ENCODE results near the gene APPL2.

The APPL2 gene

DNA sequence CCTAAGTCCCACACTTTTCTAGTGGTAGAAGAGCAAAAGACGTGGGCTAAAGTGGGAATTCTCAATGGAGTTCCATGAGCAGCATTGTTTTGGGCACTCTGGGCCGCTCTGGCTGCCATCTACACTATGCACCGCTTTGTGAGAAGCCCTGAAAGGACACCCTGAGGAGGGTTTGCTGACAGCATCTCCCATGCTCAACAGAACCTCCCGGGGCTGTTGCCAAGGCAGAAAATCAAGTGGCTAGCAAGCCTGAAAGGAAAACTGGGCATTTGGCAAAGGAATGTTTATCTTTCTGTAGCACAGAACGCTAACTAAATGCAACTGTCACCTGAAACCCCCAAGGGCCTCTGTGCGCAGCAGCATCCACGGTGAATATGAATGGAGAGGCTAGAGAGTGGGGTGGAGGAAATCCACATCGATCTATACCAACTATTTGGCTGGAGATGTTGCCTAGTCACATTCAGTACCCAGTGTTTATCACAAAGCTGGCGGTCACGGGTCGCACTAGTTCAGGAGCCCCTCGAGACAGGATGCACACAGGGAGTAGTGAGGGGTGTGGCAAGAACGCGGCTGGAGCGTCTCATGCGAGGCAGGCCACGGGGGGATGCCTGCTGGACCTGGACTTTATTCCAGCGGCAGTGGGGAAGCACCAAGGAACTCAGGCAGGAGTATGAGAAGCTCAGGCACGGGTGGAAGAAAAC, 14.2 kb downstream of the APPL2 start:
- TF ChIP-seq, protein P1, sequence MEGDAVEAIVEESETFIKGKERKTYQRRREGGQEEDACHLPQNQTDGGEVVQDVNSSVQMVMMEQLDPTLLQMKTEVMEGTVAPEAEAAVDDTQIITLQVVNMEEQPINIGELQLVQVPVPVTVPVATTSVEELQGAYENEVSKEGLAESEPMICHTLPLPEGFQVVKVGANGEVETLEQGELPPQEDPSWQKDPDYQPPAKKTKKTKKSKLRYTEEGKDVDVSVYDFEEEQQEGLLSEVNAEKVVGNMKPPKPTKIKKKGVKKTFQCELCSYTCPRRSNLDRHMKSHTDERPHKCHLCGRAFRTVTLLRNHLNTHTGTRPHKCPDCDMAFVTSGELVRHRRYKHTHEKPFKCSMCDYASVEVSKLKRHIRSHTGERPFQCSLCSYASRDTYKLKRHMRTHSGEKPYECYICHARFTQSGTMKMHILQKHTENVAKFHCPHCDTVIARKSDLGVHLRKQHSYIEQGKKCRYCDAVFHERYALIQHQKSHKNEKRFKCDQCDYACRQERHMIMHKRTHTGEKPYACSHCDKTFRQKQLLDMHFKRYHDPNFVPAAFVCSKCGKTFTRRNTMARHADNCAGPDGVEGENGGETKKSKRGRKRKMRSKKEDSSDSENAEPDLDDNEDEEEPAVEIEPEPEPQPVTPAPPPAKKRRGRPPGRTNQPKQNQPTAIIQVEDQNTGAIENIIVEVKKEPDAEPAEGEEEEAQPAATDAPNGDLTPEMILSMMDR (IDR thresholded peaks at IDR 0.05; ENCODE audit: low read length) = no peak
- no peak for TF ChIP-seq EZH2 (IDR thresholded peaks at IDR 0.05; ENCODE audit: borderline replicate concordance, low read length)
- Histone ChIP-seq H3K79me2 (ENCODE audit: insufficient read depth, low read length) (no peaks in the 10 kb centered on the region), H2AFZ (ENCODE audit: low read length) (no peak overlapping the region), H3K4me1 (ENCODE audit: insufficient read depth, low read length, severe bottlenecking) (no peaks in the 10 kb centered on the region), H3K27me3 (ENCODE audit: insufficient read depth, low read length) (no peaks in the 10 kb centered on the region), H3K9me3 (ENCODE audit: low read length) (no peaks in the 10 kb centered on the region), H3K36me3 (ENCODE audit: insufficient read depth, low read length) (no peaks in the 10 kb centered on the region), H3K27ac (ENCODE audit: low read depth, low read length, poor library complexity, severe bottlenecking) (no peak overlapping the region), H4K20me1 (ENCODE audit: insufficient read depth, low read length) (no peaks in the 10 kb centered on the region), H3K9ac (ENCODE audit: low read length) (no peak overlapping the region), H3K4me3 (ENCODE audit: low read depth, low read length, poor library complexity, severe bottlenecking) (no peak overlapping the region), H3K4me2 (ENCODE audit: low read length) (no peak overlapping the region), H3F3A (ENCODE audit: insufficient read depth, low read length) (no peaks in the 10 kb centered on the region), H3K9me2 (ENCODE audit: low read depth, low read length) (no peaks in the 10 kb centered on the region)

DNA sequence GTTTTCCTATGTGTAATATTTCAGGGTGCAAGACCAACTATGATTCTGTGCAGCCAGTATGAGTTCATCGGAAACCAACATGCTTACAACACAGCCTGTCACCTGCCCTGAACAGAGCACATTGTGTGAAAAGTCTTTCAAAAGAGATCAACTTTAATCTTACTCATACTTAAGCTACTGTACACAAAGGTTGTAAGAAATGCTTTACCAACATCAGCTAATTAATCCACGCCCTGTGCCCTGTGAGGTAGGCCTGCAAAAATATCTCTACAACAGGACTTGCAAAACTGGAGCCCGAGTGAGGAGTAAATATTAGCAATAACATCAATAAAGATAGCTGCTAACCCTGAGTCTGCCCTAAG, 15.1 kb downstream of the APPL2 start:
- H2AFZ ChIP-seq (ENCODE audit: low read length) = no peak overlapping the region
- no peak overlapping the region for H3K4me2 ChIP-seq (ENCODE audit: low read length)
- H3K79me2 ChIP-seq (ENCODE audit: insufficient read depth, low read length) = no peaks in the 10 kb centered on the region
- TF ChIP-seq, protein P1 (IDR thresholded peaks at IDR 0.05; ENCODE audit: low read length) = no peak
- TF ChIP-seq EZH2 (IDR thresholded peaks at IDR 0.05; ENCODE audit: borderline replicate concordance, low read length) = no peak
- H3F3A ChIP-seq (ENCODE audit: insufficient read depth, low read length) = no peaks in the 10 kb centered on the region
- H3K27ac ChIP-seq (ENCODE audit: low read depth, low read length, poor library complexity, severe bottlenecking) = no peak overlapping the region
- H3K9me2 ChIP-seq (ENCODE audit: low read depth, low read length) = no peaks in the 10 kb centered on the region
- H3K27me3 ChIP-seq (ENCODE audit: insufficient read depth, low read length) = no peaks in the 10 kb centered on the region
- H3K36me3 ChIP-seq (ENCODE audit: insufficient read depth, low read length) = no peaks in the 10 kb centered on the region
- no peaks in the 10 kb centered on the region for H3K9me3 ChIP-seq (ENCODE audit: low read length)
- H3K4me1 ChIP-seq (ENCODE audit: insufficient read depth, low read length, severe bottlenecking) = no peaks in the 10 kb centered on the region
- no peaks in the 10 kb centered on the region for H4K20me1 ChIP-seq (ENCODE audit: insufficient read depth, low read length)
- no peak overlapping the region for H3K9ac ChIP-seq (ENCODE audit: low read length)
- H3K4me3 ChIP-seq (ENCODE audit: low read depth, low read length, poor library complexity, severe bottlenecking) = no peak overlapping the region

DNA sequence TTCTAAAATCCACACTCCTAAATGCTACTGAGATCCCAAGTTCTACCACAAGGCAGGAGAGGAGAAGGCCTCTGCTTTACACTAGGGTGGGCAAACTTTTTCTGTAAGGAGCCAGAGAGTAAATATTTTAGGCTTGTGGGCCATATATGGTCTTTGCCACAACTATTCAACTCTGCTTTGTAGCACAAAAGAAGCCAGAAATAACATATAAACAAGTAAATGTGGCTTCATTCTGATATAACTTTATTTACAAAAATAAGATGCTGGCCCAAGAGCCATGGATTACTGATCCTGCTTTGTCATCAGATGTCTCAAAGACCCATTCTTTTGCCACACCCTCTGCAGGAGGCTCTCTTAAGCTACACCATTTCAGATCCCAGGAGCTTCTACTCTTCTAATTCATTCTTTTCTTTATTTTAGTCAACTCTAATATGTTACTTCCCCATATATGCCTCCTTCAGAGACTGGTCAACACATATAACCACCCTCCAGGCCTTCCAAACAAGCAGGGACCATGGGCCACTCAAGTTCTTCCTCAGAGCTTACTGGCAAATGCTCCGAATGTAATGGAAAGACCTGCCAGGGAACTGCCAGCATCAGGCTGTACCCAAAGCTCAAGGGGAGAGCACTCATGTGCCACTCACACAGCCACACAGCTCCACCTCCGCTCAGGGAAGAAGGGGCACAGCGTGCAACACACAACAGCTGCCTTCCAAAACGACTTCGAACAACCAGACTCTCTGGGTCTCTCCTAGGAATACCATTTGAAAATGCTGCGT, 15.6 kb downstream of the APPL2 start:
- Histone ChIP-seq H3K27ac (ENCODE audit: low read depth, low read length, poor library complexity, severe bottlenecking) (no peak overlapping the region), H3F3A (ENCODE audit: insufficient read depth, low read length) (no peaks in the 10 kb centered on the region), H3K27me3 (ENCODE audit: insufficient read depth, low read length) (no peaks in the 10 kb centered on the region), H3K4me2 (ENCODE audit: low read length) (no peak overlapping the region), H3K36me3 (ENCODE audit: insufficient read depth, low read length) (no peaks in the 10 kb centered on the region), H2AFZ (ENCODE audit: low read length) (no peak overlapping the region), H3K4me3 (ENCODE audit: low read depth, low read length, poor library complexity, severe bottlenecking) (no peak overlapping the region), H3K79me2 (ENCODE audit: insufficient read depth, low read length) (no peaks in the 10 kb centered on the region), H3K4me1 (ENCODE audit: insufficient read depth, low read length, severe bottlenecking) (no peaks in the 10 kb centered on the region), H3K9me3 (ENCODE audit: low read length) (no peaks in the 10 kb centered on the region), H3K9me2 (ENCODE audit: low read depth, low read length) (no peaks in the 10 kb centered on the region), H4K20me1 (ENCODE audit: insufficient read depth, low read length) (no peaks in the 10 kb centered on the region), H3K9ac (ENCODE audit: low read length) (no peak overlapping the region)
- TF ChIP-seq EZH2 (IDR thresholded peaks at IDR 0.05; ENCODE audit: borderline replicate concordance, low read length) = no peak
- TF ChIP-seq, protein P1 (IDR thresholded peaks at IDR 0.05; ENCODE audit: low read length) = no peak

All from OCI-LY1 (cell line).